GM23248 (cell line): ENCODE measurements around the gene SV2A. TPM values are rescaled to one million over a fixed set of nuclear protein-coding genes. Genes with fewer than 3 reads are reported as not detected.
"Not testable (repeated sequence)": the region's sequence is repeated elsewhere in the genome, so short reads cannot be mapped to it uniquely, and the experiment has no call there.

Experiments used
- DNase-seq: peaks from one replicate; pipeline ENCODE4 v3.0.0-alpha.2; 2015
- H2AFZ ChIP-seq: fragments of 200-600 bp; sonication (generic); 2 replicates; pipeline ENCODE4 v1.6.1; 2016; ENCODE audit warnings: antibody characterized with exemption
- H3F3A ChIP-seq: fragments of 200-600 bp; sonication (generic); 2 replicates; pipeline ENCODE4 v1.6.1; 2016; ENCODE audit warnings: mild to moderate bottlenecking, antibody characterized with exemption, mixed run types; ENCODE audit not compliant: insufficient read depth
- H3K27ac ChIP-seq: fragments of 200-600 bp; sonication (generic); 2 replicates; pipeline ENCODE4 v1.5.1; 2016; ENCODE audit warnings: mild to moderate bottlenecking
- H3K27me3 ChIP-seq: fragments of 200-600 bp; sonication (generic); replicated peaks from 2 replicates; pipeline ENCODE4 v1.6.1; 2016; ENCODE audit warnings: mild to moderate bottlenecking; ENCODE audit not compliant: insufficient read depth
- H3K36me3 ChIP-seq: fragments of 200-600 bp; sonication (generic); 2 replicates; pipeline ENCODE4 v1.6.1; 2016; ENCODE audit warnings: low read depth, mild to moderate bottlenecking
- H3K4me1 ChIP-seq: fragments of 200-600 bp; sonication (generic); 2 replicates; pipeline ENCODE4 v1.6.1; 2016; ENCODE audit warnings: mild to moderate bottlenecking; ENCODE audit not compliant: insufficient read depth
- H3K4me2 ChIP-seq: fragments of 200-600 bp; sonication (generic); one replicate; pipeline ENCODE4 v1.6.1; 2016; ENCODE audit warnings: mild to moderate bottlenecking; ENCODE audit not compliant: unreplicated experiment
- H3K4me3 ChIP-seq: fragments of 200-600 bp; sonication (generic); 2 replicates; pipeline ENCODE4 v1.5.1; 2016; ENCODE audit warnings: mild to moderate bottlenecking
- H3K79me2 ChIP-seq: fragments of 200-600 bp; sonication (generic); 2 replicates; pipeline ENCODE4 v1.6.1; 2016; ENCODE audit warnings: mild to moderate bottlenecking; ENCODE audit not compliant: insufficient read depth
- H3K9ac ChIP-seq: fragments of 200-600 bp; sonication (generic); 2 replicates; pipeline ENCODE4 v1.6.1; 2016; ENCODE audit warnings: mild to moderate bottlenecking
- H3K9me2 ChIP-seq: fragments of 200-600 bp; sonication (generic); 2 replicates; pipeline ENCODE4 v1.6.1; 2016; ENCODE audit warnings: mixed run types, mild to moderate bottlenecking, moderate library complexity; ENCODE audit not compliant: insufficient read depth
- H3K9me3 ChIP-seq: fragments of 200-600 bp; sonication (generic); one replicate; pipeline ENCODE4 v1.6.1; 2017; ENCODE audit warnings: low read depth
- H4K20me1 ChIP-seq: fragments of 200-600 bp; sonication (generic); 2 replicates; pipeline ENCODE4 v1.6.0; 2016; ENCODE audit not compliant: insufficient read depth
- EZH2 ChIP-seq: fragments of 200-600 bp; sonication (generic); IDR thresholded peaks from 2 replicates; pipeline ENCODE4 v1.6.1; 2018; ENCODE audit warnings: antibody characterized with exemption, mild to moderate bottlenecking; ENCODE audit not compliant: insufficient read depth, poor library complexity, severe bottlenecking
- EZH2phosphoT487 ChIP-seq: fragments of 200-600 bp; sonication (generic); IDR thresholded peaks from 2 replicates; pipeline ENCODE4 v1.6.1; 2018; ENCODE audit warnings: antibody characterized with exemption, moderate library complexity, mild to moderate bottlenecking, low read depth; ENCODE audit not compliant: insufficient read depth
- WGBS, 2 experiments: methylation state at CpG; one replicate each; pipeline ENCODE4 v1.1.6; 2015 to 2017; ENCODE audit warnings: low lambda C conversion rate in 2 of 2, low coverage in 1 of 2; ENCODE audit errors: missing lambda C conversion rate in 2 of 2; 5-methylcytosine and 5-hydroxymethylcytosine counted together
- in situ Hi-C: fragments of 300-500 bp; cut with MboI; formaldehyde crosslinking; loops from 2 replicates; pipeline ENCODE4 v1.15.0; 2020
- polyA plus RNA-seq: library from polyadenylated mRNA; unstranded; fragments of >200 nt; fragmentation: Nextera tagmentation; extraction: Ambion mirVana; gene quantifications from 2 replicates; pipeline ENCODE4 v1.2.1, GENCODE V29; 2016
- total RNA-seq: library from RNA; depleted of rRNA; stranded (reverse); fragments of >200 nt; shearing (Covaris generic); gene quantifications from 2 replicates; pipeline ENCODE4 v1.2.3, GENCODE V29; 2014

SV2A gene
- total and polyA plus RNA-seq, 2 experiments from 2014 or later = 0.36 to 1.1 TPM

DNA sequence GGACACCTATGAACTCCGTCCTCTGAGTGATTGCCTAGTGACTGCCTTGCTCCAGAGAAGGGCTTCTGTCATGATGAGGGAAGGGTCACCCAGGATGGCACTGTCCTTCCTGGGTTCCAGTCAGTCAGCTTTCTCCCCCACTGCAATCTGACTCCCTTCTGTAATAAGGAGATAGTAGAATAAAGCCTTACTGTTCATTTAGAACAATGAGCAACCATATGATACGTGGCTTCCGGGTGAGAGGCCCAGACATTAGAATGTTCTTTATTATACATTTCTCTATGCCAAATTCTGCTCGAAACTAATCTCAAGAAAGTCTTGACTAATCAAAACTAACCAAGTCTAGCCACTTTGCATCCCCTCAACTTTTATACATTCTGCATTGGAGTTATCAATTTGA, 27.6 kb upstream of the SV2A start:
- no peaks in the 10 kb centered on the region for H4K20me1 ChIP-seq
- H3K9me2 ChIP-seq = no peaks in the 10 kb centered on the region
- H3F3A ChIP-seq = peaks cover 25% of the 10 kb centered on the region
- no peak overlapping the region for H3K4me3 ChIP-seq
- DNase-seq = no peak
- in situ Hi-C loops = no loop called here
- no peaks in the 10 kb centered on the region for H3K27me3 ChIP-seq
- WGBS, 2 experiments = 94 to 99% methylated on average over 4 of the region's 4 CpGs
- H3K9me3 ChIP-seq = no peaks in the 10 kb centered on the region
- no peak overlapping the region for H3K27ac ChIP-seq
- no peak for TF ChIP-seq EZH2
- no peak for TF ChIP-seq EZH2phosphoT487
- no peak overlapping the region for H2AFZ ChIP-seq
- peaks cover 40% of the 10 kb centered on the region; the same call in 1 of the 2 replicates for H3K36me3 ChIP-seq
- H3K9ac ChIP-seq = no peak overlapping the region
- H3K4me2 ChIP-seq = no peak overlapping the region
- H3K79me2 ChIP-seq = no peaks in the 10 kb centered on the region
- H3K4me1 ChIP-seq = no peaks in the 10 kb centered on the region

- TF ChIP-seq EZH2phosphoT487 (no peak), EZH2 (no peak)
- Histone ChIP-seq H2AFZ (no peak overlapping the region), H3K79me2 (no peaks in the 10 kb centered on the region), H3K9me3 (no peaks in the 10 kb centered on the region), H3K4me2 (no peak overlapping the region), H3K4me1 (peaks cover 20% of the 10 kb centered on the region), H3K27me3 (no peaks in the 10 kb centered on the region), H3K27ac (0 out of 2 replicates have a peak overlapping the region, but pooled peaks have one; percentile 0), H4K20me1 (no peaks in the 10 kb centered on the region), H3F3A (peaks cover 33% of the 10 kb centered on the region), H3K9ac (no peak overlapping the region), H3K4me3 (no peak overlapping the region), H3K36me3 (peaks cover 31% of the 10 kb centered on the region; the same call in 1 of the 2 replicates), H3K9me2 (no peaks in the 10 kb centered on the region)
- in situ Hi-C loops = no loop called here
- WGBS, 2 experiments = 42 to 51% methylated on average over 3 of the region's 3 CpGs
- no peak for DNase-seq
These were observed 25.2 kb upstream of the SV2A start for GRCh38 chr1:149942885-149943284.

DNA sequence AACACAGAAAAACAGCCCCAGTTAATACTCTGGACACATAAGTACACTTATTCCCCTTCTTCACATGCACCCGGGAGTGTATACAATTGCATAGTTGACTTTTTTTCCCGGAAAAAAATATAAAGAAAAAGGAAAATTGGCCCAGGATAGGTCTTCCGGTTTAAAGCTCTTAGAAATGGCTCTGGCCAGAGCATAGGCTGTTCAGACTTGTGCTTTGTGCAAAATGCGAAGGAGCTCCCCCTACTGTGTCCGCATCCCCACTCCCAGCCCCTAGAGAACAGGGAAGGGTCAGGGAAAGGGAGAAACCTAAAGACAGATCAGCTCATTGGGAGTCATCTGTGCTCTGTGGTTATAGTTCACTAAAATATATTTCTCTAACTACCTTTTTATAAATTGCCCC, 24.6 kb upstream of the SV2A start:
- Histone ChIP-seq H2AFZ (no peak overlapping the region), H3K4me2 (no peak overlapping the region), H3K27me3 (no peaks in the 10 kb centered on the region), H3K9me2 (no peaks in the 10 kb centered on the region), H3K4me1 (peaks cover 27% of the 10 kb centered on the region), H4K20me1 (no peaks in the 10 kb centered on the region), H3K9me3 (no peaks in the 10 kb centered on the region), H3K27ac (peak overlapping the region; percentile 0; the same call in 1 of the 2 replicates), H3K9ac (no peak overlapping the region), H3K79me2 (no peaks in the 10 kb centered on the region), H3K4me3 (no peak overlapping the region), H3F3A (peaks cover 39% of the 10 kb centered on the region), H3K36me3 (peaks cover 25% of the 10 kb centered on the region; the same call in 1 of the 2 replicates)
- DNase-seq = no peak
- in situ Hi-C loops = no loop called here
- 43 to 48% methylated on average over 5 of the region's 5 CpGs for WGBS, 2 experiments
- no peak for TF ChIP-seq EZH2
- TF ChIP-seq EZH2phosphoT487 = no peak

GRCh38 chr1:149940427-149940826, 22.8 kb upstream of the SV2A start:
- H2AFZ ChIP-seq = no peak overlapping the region
- no peak overlapping the region for H3K4me2 ChIP-seq
- no peaks in the 10 kb centered on the region for H3K9me3 ChIP-seq
- peak overlapping the region; percentile 75 for H3K27ac ChIP-seq
- H3K36me3 ChIP-seq = peaks cover 15% of the 10 kb centered on the region; the same call in 1 of the 2 replicates
- peaks cover 43% of the 10 kb centered on the region for H3F3A ChIP-seq
- H3K27me3 ChIP-seq = no peaks in the 10 kb centered on the region
- H3K4me1 ChIP-seq = peaks cover 37% of the 10 kb centered on the region
- no peak overlapping the region for H3K4me3 ChIP-seq
- in situ Hi-C loops = no loop called here
- TF ChIP-seq EZH2 (no peak), EZH2phosphoT487 (no peak)
- H3K9me2 ChIP-seq = no peaks in the 10 kb centered on the region
- 65 to 81% methylated on average over 3 of the region's 3 CpGs for WGBS, 2 experiments
- no peak overlapping the region for H3K9ac ChIP-seq
- no peak for DNase-seq
- peaks cover 10% of the 10 kb centered on the region; the same call in 1 of the 2 replicates for H3K79me2 ChIP-seq
- no peaks in the 10 kb centered on the region for H4K20me1 ChIP-seq

DNA sequence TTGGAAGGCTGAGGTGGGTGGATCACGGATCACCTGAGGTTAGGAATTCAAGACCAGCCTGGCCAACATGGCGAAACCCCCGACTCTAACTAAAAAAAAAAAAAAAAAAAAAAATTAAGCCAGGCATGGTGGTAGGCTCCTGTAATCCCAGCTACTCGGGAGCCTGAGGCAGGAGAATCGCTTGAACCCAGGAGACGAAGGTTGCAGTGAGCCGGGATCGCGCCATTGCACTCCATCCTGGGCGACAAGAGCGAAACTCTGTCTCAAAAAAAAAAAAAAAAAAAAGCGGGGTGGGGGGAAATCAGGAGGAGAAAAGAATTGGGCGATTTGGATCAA, 21.0 kb upstream of the SV2A start:
- in situ Hi-C loops, H3K9me3 ChIP-seq, H3K9me2 ChIP-seq, H2AFZ ChIP-seq, H3K27me3 ChIP-seq, DNase-seq, H3K36me3 ChIP-seq, H4K20me1 ChIP-seq: not testable (repeated sequence)
- Histone ChIP-seq H3F3A (peaks cover 43% of the 10 kb centered on the region), H3K27ac (peak overlapping the region; percentile 75), H3K79me2 (peaks cover 15% of the 10 kb centered on the region; the same call in 1 of the 2 replicates), H3K4me1 (peaks cover 39% of the 10 kb centered on the region), H3K9ac (peak overlapping the region; percentile 19; the same call in 1 of the 2 replicates), H3K4me2 (peak overlapping the region; percentile 74), H3K4me3 (peak overlapping the region; percentile 45)
- WGBS, 2 experiments = 19 to 23% methylated on average over 11 to 13 of the region's 13 CpGs
